ENCODE measurements around the gene ATXN7L1.

The ATXN7L1 gene

DNA sequence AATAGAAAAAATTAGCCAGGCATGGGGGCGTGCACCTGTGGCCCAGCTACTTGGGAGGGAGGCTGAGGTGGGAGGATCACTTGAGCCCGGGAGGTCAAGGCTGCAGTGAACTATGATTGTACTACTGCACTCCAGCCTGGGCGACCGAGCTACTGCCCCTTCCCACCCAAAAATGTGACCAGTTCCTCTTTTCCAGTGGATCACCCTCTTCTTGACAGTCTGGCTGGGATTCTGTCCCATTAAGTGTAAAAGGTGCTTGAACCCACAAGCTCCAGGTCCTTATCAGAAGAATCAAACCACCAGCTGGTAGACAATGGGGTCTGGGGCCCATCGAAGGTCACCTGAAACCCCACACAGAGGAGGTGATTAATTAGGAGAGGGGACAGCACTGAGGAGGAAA, 14.1 kb downstream of the ATXN7L1 start:
- DNase-seq (ENCODE audit: low spot score) = no peak
- Histone ChIP-seq H3K27ac (no peak overlapping the region), H3K4me3 (no peak overlapping the region)
- TF ChIP-seq, protein P1, sequence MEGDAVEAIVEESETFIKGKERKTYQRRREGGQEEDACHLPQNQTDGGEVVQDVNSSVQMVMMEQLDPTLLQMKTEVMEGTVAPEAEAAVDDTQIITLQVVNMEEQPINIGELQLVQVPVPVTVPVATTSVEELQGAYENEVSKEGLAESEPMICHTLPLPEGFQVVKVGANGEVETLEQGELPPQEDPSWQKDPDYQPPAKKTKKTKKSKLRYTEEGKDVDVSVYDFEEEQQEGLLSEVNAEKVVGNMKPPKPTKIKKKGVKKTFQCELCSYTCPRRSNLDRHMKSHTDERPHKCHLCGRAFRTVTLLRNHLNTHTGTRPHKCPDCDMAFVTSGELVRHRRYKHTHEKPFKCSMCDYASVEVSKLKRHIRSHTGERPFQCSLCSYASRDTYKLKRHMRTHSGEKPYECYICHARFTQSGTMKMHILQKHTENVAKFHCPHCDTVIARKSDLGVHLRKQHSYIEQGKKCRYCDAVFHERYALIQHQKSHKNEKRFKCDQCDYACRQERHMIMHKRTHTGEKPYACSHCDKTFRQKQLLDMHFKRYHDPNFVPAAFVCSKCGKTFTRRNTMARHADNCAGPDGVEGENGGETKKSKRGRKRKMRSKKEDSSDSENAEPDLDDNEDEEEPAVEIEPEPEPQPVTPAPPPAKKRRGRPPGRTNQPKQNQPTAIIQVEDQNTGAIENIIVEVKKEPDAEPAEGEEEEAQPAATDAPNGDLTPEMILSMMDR (IDR thresholded peaks at IDR 0.05) = no peak

DNA sequence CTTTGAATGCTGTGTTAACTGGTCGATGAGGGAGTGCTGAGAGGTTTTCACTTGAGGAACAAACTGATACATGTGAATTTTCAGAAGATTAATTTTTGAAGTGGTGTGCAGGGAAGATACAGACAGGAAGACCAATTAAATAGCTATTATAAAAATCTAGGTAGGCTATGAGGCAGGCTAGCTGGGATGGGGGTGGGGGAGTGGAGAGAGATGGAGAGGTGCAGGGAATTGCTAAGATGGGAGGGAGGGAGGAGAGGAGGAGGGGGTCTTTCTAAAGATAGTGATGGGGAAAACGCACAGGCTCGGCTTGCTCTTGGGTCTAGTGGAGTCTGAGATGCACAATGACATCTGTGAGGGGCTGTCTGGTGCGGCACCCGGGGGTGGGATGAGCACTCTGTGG, 15.2 kb downstream of the ATXN7L1 start:
- DNase-seq (ENCODE audit: low spot score) = no peak
- TF ChIP-seq, protein P1 (IDR thresholded peaks at IDR 0.05) = no peak
- H3K4me3 ChIP-seq = no peak overlapping the region
- H3K27ac ChIP-seq = no peak overlapping the region

DNA sequence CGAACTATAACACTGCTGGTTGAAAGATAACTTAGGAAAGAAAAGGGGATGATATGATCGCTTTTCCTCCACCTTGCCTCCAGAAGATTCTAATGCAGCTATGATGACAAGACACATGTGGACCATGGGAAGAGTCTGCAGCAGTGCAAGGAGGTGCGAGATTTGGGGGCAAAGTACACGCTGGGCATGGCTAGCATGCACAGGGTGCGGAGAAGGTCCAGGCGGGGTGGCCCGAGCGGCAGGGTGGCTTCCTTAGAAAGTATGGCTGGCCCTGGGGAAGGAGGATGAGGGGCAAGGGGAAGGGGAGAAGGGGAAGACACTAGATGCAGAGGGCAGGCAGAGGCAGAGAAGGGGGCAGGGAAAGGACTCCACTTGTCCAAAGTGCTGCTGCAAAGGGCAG, 15.6 kb downstream of the ATXN7L1 start:
- H3K4me3 ChIP-seq = no peak overlapping the region
- TF ChIP-seq, protein P1 (IDR thresholded peaks at IDR 0.05) = no peak
- no peak for DNase-seq (ENCODE audit: low spot score)
- no peak overlapping the region for H3K27ac ChIP-seq

DNA sequence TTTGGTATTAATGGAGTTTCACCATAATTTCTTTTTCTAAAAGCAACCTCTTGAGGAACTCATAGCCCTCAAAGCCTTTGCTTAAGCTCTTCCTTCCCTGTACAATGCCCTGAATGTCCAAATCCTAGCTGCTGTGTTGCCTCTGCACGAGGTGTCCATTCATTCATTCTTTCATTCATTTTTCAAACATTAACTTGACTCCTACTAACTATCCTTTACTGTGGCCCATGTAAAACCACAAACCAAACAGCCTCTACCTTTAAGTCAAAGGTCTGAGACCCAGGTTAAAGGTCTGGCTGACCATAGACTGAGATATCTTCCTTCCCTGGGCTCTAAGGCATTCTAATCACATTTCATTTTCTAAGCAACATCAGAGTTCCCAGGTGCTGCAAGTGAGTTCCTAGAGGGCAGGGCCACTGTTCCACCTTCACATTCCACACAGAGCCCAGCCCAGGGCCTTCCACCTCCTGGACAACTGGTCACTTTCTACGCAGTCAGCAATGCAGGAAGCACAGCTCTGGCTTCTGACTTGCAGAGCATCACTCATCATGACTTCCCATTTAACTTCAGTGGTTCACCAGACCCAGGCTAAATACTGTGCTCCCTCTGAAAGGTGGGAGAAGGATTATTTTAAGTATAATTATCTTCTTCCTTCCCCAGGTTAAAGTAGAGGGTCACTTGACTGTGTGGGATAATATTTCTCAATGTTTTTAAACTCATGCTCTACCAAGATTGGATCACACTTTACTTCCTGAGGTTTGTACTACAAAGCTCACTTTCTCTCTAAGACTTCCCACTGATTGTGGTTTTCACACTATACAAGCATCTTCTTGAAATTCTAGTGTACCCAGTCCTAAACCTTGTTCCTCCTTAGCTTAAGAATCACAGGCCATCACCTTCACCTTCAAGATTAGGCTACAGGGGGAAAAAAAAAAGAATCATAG, 19.1 kb downstream of the ATXN7L1 start:
- no peak for DNase-seq (ENCODE audit: low spot score)
- Histone ChIP-seq H3K4me3 (no peak overlapping the region), H3K27ac (no peak overlapping the region)
- TF ChIP-seq, protein P1 (IDR thresholded peaks at IDR 0.05) = no peak

- DNase-seq (ENCODE audit: low spot score) = no peak
- Histone ChIP-seq H3K27ac (no peak overlapping the region), H3K4me3 (no peak overlapping the region)
- TF ChIP-seq, protein P1 (IDR thresholded peaks at IDR 0.05) = no peak
Observed at GRCh38 chr7:105854498-105854897, 21.9 kb downstream of the ATXN7L1 start.

GRCh38 chr7:105853931-105854419, 22.4 kb downstream of the ATXN7L1 start:
- Histone ChIP-seq H3K4me3 (no peak overlapping the region), H3K27ac (no peak overlapping the region)
- TF ChIP-seq, protein P1 (IDR thresholded peaks at IDR 0.05) = no peak
- DNase-seq (ENCODE audit: low spot score) = no peak

DNA sequence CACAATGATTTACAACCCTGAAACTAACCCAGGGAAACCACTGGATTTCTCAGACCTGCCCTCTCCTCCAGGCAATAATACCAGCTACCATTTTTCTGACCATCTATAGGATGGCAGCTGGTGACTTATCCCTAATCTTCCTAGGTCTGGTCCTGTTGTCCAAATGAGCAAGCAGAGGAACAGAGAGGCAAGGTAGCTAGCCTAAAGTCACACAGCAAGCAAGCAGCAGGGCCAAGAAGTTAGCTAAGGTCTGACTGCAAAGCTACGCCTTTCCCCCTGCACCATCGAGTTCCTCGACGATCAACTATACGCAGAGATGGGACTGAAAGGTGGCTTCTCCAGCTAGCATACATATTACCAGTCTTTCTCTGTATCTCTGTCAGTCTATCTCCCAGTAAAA, 25.3 kb downstream of the ATXN7L1 start:
- TF ChIP-seq, protein P1 (IDR thresholded peaks at IDR 0.05) = no peak
- Histone ChIP-seq H3K27ac (no peak overlapping the region), H3K4me3 (no peak overlapping the region)
- no peak for DNase-seq (ENCODE audit: low spot score)

Data from coronary artery (tissue), 2 donors.